GM10266 (cell line): ENCODE measurements around the gene PRUNE1.

Source experiments
- DNase-seq: peaks from one replicate; pipeline ENCODE4 v3.0.0; 2012; ENCODE audit errors: extremely low spot score
- TF ChIP-seq, protein P1 (sequence below): IDR thresholded peaks from 2 replicates; pipeline ENCODE4 v1.5.1; 2012; ENCODE audit warnings: mild to moderate bottlenecking, low read depth; ENCODE audit not compliant: control insufficient read depth, insufficient read depth; ENCODE audit errors: missing control alignments

The PRUNE1 gene

DNA sequence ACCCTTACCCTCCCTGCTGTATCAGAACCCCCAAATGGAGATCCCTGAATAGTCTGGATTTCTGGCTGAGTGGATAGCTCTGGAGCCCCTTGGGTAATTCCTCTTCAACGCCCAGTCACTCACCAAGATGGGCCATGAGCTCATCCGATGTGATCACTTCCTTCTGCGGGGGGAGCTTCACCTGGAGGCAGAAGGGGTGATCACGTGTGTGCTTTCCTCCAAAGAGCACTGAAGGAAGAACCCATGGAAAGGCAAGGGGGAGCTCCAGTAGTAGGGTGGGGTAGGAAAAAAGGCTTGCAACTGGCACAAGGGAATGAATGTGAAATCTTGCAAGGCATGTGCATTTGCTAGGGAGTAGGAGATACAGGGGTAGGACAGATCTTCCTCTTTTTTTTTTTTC, 6.6 kb upstream of the PRUNE1 start:
- DNase-seq: no peak

DNA sequence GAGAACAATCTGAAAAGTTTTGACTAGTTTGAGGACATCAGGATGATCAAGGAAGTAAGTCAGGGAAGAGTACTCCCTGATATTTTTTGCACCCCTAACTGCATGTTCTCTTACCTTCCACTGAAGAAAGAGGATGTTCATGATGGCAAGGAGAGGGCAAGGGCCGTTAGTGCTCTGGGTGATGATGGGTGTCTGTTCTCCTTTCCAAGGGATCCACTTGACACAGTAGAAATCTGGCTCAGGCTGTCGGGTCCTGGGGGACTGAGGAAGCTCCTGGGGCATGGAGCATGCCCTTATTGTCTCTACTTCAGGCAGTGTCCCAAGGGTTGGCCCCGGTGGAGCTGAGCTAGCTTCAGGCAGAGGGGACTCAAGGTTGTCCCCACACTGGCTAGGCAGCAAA, 6.2 kb upstream of the PRUNE1 start:
- DNase-seq: no peak
- TF ChIP-seq, protein P1, sequence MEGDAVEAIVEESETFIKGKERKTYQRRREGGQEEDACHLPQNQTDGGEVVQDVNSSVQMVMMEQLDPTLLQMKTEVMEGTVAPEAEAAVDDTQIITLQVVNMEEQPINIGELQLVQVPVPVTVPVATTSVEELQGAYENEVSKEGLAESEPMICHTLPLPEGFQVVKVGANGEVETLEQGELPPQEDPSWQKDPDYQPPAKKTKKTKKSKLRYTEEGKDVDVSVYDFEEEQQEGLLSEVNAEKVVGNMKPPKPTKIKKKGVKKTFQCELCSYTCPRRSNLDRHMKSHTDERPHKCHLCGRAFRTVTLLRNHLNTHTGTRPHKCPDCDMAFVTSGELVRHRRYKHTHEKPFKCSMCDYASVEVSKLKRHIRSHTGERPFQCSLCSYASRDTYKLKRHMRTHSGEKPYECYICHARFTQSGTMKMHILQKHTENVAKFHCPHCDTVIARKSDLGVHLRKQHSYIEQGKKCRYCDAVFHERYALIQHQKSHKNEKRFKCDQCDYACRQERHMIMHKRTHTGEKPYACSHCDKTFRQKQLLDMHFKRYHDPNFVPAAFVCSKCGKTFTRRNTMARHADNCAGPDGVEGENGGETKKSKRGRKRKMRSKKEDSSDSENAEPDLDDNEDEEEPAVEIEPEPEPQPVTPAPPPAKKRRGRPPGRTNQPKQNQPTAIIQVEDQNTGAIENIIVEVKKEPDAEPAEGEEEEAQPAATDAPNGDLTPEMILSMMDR: no peak

More for the DNA sequence above, 6.6 kb upstream of the PRUNE1 start:
- TF ChIP-seq, protein P1: no peak

DNA sequence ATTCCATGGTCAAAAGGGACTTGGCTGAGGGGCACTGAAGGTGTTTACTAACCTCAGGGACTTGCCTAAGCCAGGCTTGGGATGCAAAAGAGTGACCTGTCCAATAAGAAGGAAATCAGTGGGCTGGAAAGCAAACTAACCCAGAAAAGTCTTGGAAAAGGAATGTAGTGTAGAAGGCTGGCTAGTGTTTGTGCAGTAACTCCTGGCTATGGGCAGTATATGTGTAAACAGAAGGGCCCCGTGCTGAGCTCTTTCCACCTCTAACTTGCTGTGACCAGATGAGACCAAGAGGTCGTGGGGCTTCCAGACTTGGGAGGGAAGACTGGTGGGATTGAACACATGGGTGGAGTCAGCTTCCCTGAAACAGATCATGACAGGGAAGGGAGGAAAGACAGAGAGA, 5.6 kb upstream of the PRUNE1 start:
- TF ChIP-seq, protein P1: no peak

DNA sequence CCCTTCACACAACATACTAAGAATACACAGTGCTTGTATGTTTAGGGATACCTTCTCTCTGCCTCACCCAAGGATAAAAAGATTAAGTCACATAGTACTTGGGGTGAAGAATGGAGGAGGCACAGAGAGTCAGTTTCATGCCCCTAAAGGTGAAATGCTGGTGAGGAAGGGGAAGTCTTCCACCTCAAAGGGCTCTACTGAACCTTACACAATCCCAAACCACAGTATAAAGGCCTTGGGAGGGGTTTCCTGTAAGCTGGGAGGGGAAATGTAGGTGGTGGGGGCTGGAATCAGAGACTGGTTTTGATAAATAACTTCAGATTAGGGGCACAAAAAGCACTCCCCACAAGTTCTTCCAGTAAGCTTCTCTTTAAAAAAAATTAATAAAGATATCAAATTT, 5.1 kb upstream of the PRUNE1 start:
- TF ChIP-seq, protein P1: no peak
- DNase-seq: no peak

More for the DNA sequence above, 5.6 kb upstream of the PRUNE1 start:
- no peak for DNase-seq

DNA sequence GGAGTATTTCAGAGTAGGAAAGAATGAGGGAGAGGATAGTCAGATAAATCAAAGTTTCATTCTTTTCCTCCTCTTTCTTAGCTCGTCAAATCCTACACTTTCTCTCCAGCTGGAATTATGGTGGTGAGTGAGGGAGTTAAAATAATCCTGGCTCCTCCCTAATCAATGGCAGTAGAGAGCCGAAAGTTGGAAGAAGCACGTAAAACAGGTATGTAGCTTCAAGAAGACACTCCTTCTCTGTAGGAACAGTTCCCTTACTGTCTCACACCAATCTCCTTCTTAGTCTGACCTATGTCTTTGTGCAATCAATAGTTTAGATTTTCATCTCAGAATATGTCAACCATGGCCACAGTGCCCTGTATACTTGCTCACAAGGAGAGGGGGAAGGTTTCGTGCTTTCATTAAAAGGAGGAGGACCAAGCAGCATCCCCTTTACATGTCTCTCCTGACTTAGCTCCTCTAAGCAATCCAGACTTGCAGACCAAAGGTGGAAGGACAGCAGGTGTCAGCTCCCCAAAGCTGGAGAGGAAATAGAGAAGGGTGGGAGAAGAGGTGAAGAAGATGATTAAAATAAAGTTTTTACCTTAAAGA, 2.4 kb upstream of the PRUNE1 start:
- TF ChIP-seq, protein P1: no peak
- no peak for DNase-seq

DNA sequence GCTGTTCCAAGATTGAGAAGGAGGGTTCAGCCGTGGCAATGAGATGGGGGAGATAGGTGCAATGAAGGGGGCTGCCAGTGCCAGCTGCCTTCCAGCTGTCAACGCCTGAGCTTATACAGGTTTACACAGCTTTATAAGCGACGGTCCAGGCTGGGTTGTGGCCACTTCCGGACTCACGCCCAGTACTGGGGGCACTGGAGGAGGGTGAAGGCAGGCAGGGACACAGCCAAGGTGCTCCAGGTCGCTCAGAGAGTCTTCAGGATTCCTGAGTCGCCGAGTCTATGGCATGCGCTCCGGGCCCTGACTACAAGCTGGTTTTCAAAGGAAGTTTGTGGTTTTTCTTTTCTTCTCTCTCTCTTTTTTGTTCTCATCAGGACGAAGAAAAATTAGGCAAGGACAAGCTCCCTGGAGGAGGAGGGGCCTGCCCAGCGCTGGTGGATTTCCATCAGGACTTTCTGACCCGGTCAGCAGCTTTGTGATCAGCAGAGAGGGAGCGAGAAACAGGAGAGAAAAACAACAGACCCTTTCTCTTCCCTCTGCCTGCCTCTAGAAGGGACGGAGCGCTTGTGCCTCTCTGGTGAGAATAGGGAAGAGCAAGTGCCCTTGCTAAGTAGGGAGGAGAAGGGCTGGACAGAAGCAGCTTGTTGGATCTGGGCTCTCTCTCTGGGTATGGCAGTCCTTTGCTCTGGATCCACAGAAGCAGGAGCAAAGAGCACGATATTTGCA, 1.8 kb upstream of the PRUNE1 start, which contains the start of gene MINDY1:
TSS of gene MINDY1 (minus strand) at position 576 of the 726 bp plus-strand sequence. CDS start 4,285 bp downstream, outside the sequence.
- DNase-seq: peak; percentile 65
- TF ChIP-seq, protein P1: peak; percentile 35

DNA sequence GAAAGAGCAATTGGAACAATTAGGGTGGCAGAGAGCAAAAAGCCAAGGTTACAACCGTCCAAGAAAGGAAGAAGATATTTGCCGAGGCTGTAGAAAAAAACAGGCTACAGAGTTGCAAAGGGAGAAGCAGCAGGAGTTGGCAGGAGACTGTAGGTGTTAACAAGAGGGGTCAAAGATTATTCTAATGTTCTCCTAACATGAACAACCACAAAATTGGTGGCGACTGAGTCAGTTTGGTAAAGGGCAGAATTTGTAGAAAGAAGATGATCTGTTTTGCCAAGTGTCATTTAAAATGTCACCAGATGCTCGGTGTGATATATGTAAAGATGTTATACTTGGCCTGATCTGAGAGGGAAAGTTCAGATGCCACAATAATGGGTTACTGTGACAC, 401 bp upstream of the PRUNE1 start:
- DNase-seq: no peak
- TF ChIP-seq, protein P1: no peak
